RPMI7951 (cell line): ENCODE measurements around the gene AMOTL1. TPM values are rescaled to one million over a fixed set of nuclear protein-coding genes. Genes with fewer than 3 reads are reported as not detected.

ENCODE experiments used
- DNase-seq: peaks from one replicate; pipeline ENCODE4 v3.0.0-alpha.2; 2012; ENCODE audit warnings: low read depth
- total RNA-seq: library from RNA; depleted of rRNA; stranded (reverse); fragments of >200 nt; shearing (Covaris generic); gene quantifications from 2 replicates; pipeline ENCODE4 v1.2.3, GENCODE V29; 2014; rRNA removed

The AMOTL1 gene
- total RNA-seq, 1 experiment from 2014 or later: 24.8 TPM

- DNase-seq: peak; percentile 20
These were observed 156.0 kb downstream of the AMOTL1 start for GRCh38 chr11:94924171-94924572.

DNA sequence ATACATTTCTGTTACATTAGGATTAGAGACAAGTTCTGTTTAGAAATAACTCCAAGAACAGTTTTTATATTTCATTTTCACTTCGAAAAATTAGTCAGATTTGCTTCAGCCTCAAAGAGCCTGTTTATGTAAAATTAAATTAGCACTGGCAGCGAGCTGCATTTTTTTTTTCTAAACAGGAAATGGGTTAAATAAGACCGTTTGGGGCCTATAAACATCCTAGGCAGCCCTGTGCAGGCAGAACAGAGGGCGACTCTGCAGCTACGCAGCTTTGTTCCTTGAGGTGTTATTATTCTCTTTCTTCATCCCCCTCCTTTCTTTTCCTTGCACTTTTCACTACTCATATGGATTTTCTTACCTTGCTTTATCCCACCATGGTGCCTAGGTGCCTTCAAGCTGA, 156.5 kb downstream of the AMOTL1 start:
- no peak for DNase-seq

- DNase-seq: no peak
These were observed 157.5 kb downstream of the AMOTL1 start for GRCh38 chr11:94925422-94926270.

GRCh38 chr11:94926271-94926625, 158.1 kb downstream of the AMOTL1 start:
- DNase-seq: peak; percentile 61

Other genes with a start within 250 kb of the AMOTL1 start
- gene FUT4, start 224.4 kb upstream of the AMOTL1 start, total RNA-seq: 2.4 TPM in 2 replicates
- 0.48 and 0.78 TPM in 2 replicates for gene PIWIL4, start 201.0 kb upstream of the AMOTL1 start, total RNA-seq
- gene CWC15, start 205.2 kb downstream of the AMOTL1 start, total RNA-seq: 65.5 and 68.7 TPM in 2 replicates
- 2.1 and 3.0 TPM in 2 replicates for gene KDM4D, start 205.4 kb downstream of the AMOTL1 start, total RNA-seq